SK-N-SH treated with all-trans-retinoic acid at 6 μM for 48 hours (cell line): ENCODE data around the gene NAA30.

Experiments
- ATAC-seq: fragments of 200-7000 bp; cut with Tn5 transposase; 3 replicates; pipeline ENCODE4 v1.9.1; 2020; ENCODE audit warnings: mild to moderate bottlenecking, moderate library complexity
- ARNTL ChIP-seq: fragments of 450-650 bp; formaldehyde crosslinking; IDR thresholded peaks from 2 replicates; pipeline ENCODE4 v1.5.0; 2020; ENCODE audit warnings: low read depth, mild to moderate bottlenecking, moderate library complexity, borderline replicate concordance
- BACH2 ChIP-seq: fragments of 250-450 bp; sonication (Bioruptor Pico); IDR thresholded peaks from 2 replicates; pipeline ENCODE4 v1.9.0; 2021; ENCODE audit warnings: mild to moderate bottlenecking, borderline replicate concordance
- CSRNP3 ChIP-seq: fragments of 250-450 bp; sonication (Bioruptor Pico); IDR thresholded peaks from 2 replicates; pipeline ENCODE4 v1.5.1; 2021; ENCODE audit warnings: mild to moderate bottlenecking, moderate library complexity
- ESRRG ChIP-seq: fragments of 250-450 bp; sonication (Bioruptor Pico); IDR thresholded peaks from 2 replicates; pipeline ENCODE4 v1.6.1; 2021; ENCODE audit warnings: mild to moderate bottlenecking
- GLIS3 ChIP-seq: fragments of 250-450 bp; sonication (Bioruptor Pico); IDR thresholded peaks from 2 replicates; pipeline ENCODE4 v1.5.0; 2020; ENCODE audit warnings: mild to moderate bottlenecking, moderate library complexity
- ISL1 ChIP-seq: fragments of 250-450 bp; sonication (Bioruptor Pico); IDR thresholded peaks from 2 replicates; pipeline ENCODE4 v2.1.2; 2022; ENCODE audit warnings: mild to moderate bottlenecking, moderate library complexity
- OSR1 ChIP-seq: fragments of 250-450 bp; sonication (Bioruptor Pico); IDR thresholded peaks from 2 replicates; pipeline ENCODE4 v1.8.0; 2022; ENCODE audit warnings: moderate library complexity, mild to moderate bottlenecking, inconsistent platforms
- POU6F1 ChIP-seq: fragments of 250-450 bp; sonication (Bioruptor Pico); IDR thresholded peaks from 2 replicates; pipeline ENCODE4 v1.8.0; 2021; ENCODE audit warnings: low read depth, mild to moderate bottlenecking, moderate library complexity, borderline replicate concordance
- PPARA ChIP-seq: fragments of 250-450 bp; sonication (Bioruptor Pico); IDR thresholded peaks from 2 replicates; pipeline ENCODE4 v1.5.0; 2020; ENCODE audit warnings: mild to moderate bottlenecking, borderline replicate concordance
- RARB ChIP-seq: fragments of 250-450 bp; sonication (Bioruptor Pico); IDR thresholded peaks from 2 replicates; pipeline ENCODE4 v1.8.0; 2021; ENCODE audit warnings: mild to moderate bottlenecking, moderate library complexity
- SNAI2 ChIP-seq: fragments of 250-450 bp; sonication (Bioruptor Pico); IDR thresholded peaks from 2 replicates; pipeline ENCODE4 v1.5.0; 2020; ENCODE audit warnings: mild to moderate bottlenecking, moderate library complexity
- TCF4 ChIP-seq: fragments of 250-450 bp; sonication (Bioruptor Pico); IDR thresholded peaks from 2 replicates; pipeline ENCODE4 v1.8.0; 2021; ENCODE audit warnings: mild to moderate bottlenecking, moderate library complexity, borderline replicate concordance
- TOX ChIP-seq: fragments of 250-450 bp; sonication (Bioruptor Pico); IDR thresholded peaks from 2 replicates; pipeline ENCODE4 v1.8.0; 2021; ENCODE audit warnings: mild to moderate bottlenecking, moderate library complexity, borderline replicate concordance
- ZC3H10 ChIP-seq: fragments of 250-450 bp; sonication (Bioruptor Pico); IDR thresholded peaks from 2 replicates; pipeline ENCODE4 v1.5.1; 2021; ENCODE audit warnings: mild to moderate bottlenecking, moderate library complexity
- ZFP3 ChIP-seq: fragments of 250-450 bp; sonication (Bioruptor Pico); IDR thresholded peaks from 2 replicates; pipeline ENCODE4 v1.5.0; 2020; ENCODE audit warnings: mild to moderate bottlenecking, moderate library complexity
- ZFP30 ChIP-seq: fragments of 450-650 bp; formaldehyde crosslinking; IDR thresholded peaks from 2 replicates; pipeline ENCODE4 v1.5.0; 2022; ENCODE audit warnings: mild to moderate bottlenecking, moderate library complexity
- ZNF565 ChIP-seq: fragments of 450-650 bp; formaldehyde crosslinking; conservative IDR thresholded peaks from 2 replicates; pipeline ENCODE4 v1.5.0; 2020; ENCODE audit warnings: low read depth, mild to moderate bottlenecking, moderate library complexity
- ZNF70 ChIP-seq: fragments of 450-650 bp; formaldehyde crosslinking; IDR thresholded peaks from 2 replicates; pipeline ENCODE4 v1.5.0; 2020; ENCODE audit warnings: mild to moderate bottlenecking, moderate library complexity
- ZNF8 ChIP-seq: fragments of 450-650 bp; formaldehyde crosslinking; IDR thresholded peaks from 2 replicates; pipeline ENCODE4 v1.5.0; 2020; ENCODE audit warnings: mild to moderate bottlenecking, moderate library complexity
- TF ChIP-seq, protein P1 (sequence below): fragments of 250-450 bp; sonication (Bioruptor Pico); IDR thresholded peaks from 2 replicates; pipeline ENCODE4 v1.5.0; 2020; ENCODE audit warnings: mild to moderate bottlenecking, moderate library complexity
- TF ChIP-seq, protein P2 (sequence below): fragments of 250-450 bp; sonication (Bioruptor Pico); IDR thresholded peaks from 2 replicates; pipeline ENCODE4 v1.8.0; 2020; ENCODE audit warnings: mild to moderate bottlenecking, moderate library complexity, borderline replicate concordance
- TF ChIP-seq, protein P3 (sequence below): fragments of 250-450 bp; sonication (Bioruptor Pico); IDR thresholded peaks from 2 replicates; pipeline ENCODE4 v1.5.1; 2020; ENCODE audit warnings: low read depth, mild to moderate bottlenecking, moderate library complexity

Gene NAA30

GRCh38 chr14:57420033-57420432 lies 29.6 kb downstream of the NAA30 start:
- TF ChIP-seq PPARA (CRISPR knock-in tag) (no peak), GLIS3 (CRISPR knock-in tag) (no peak), ZNF8 (CRISPR knock-in tag) (no peak), ZC3H10 (CRISPR knock-in tag) (no peak), ESRRG (no peak), TCF4 (CRISPR knock-in tag) (no peak), ZFP30 (CRISPR knock-in tag) (no peak), CSRNP3 (no peak)
- TF ChIP-seq, protein P1, sequence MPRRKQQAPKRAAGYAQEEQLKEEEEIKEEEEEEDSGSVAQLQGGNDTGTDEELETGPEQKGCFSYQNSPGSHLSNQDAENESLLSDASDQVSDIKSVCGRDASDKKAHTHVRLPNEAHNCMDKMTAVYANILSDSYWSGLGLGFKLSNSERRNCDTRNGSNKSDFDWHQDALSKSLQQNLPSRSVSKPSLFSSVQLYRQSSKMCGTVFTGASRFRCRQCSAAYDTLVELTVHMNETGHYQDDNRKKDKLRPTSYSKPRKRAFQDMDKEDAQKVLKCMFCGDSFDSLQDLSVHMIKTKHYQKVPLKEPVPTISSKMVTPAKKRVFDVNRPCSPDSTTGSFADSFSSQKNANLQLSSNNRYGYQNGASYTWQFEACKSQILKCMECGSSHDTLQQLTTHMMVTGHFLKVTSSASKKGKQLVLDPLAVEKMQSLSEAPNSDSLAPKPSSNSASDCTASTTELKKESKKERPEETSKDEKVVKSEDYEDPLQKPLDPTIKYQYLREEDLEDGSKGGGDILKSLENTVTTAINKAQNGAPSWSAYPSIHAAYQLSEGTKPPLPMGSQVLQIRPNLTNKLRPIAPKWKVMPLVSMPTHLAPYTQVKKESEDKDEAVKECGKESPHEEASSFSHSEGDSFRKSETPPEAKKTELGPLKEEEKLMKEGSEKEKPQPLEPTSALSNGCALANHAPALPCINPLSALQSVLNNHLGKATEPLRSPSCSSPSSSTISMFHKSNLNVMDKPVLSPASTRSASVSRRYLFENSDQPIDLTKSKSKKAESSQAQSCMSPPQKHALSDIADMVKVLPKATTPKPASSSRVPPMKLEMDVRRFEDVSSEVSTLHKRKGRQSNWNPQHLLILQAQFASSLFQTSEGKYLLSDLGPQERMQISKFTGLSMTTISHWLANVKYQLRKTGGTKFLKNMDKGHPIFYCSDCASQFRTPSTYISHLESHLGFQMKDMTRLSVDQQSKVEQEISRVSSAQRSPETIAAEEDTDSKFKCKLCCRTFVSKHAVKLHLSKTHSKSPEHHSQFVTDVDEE (CRISPR knock-in tag) = no peak
- no peak for ATAC-seq

DNA sequence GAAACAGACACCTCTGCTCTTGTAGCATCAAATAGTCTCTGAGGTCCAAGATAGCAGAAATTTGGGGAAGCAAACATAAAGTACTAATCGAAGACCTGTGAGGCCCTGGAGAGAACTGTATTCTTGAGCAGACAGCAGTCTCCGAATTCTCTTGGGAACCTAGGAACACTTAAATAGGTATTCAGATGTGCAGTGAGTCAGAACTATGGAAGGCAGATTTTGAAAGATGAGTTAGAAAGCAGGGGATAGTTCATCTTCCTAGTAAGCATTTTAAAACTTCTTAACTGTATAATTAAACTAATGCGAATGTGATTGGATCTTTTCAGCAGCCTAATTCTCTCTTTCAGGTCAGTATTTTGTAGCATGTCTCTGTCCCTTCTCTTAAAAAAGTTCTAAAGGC lies 30.6 kb downstream of the NAA30 start:
- ATAC-seq = no peak
- TF ChIP-seq ZNF565 (CRISPR knock-in tag) (no peak), TCF4 (CRISPR knock-in tag) (no peak), BACH2 (CRISPR knock-in tag) (no peak), ZC3H10 (CRISPR knock-in tag) (no peak), TOX (CRISPR knock-in tag) (no peak), SNAI2 (CRISPR knock-in tag) (no peak), RARB (no peak), ISL1 (CRISPR knock-in tag) (no peak), ZFP30 (CRISPR knock-in tag) (no peak), ZNF70 (no peak)
- TF ChIP-seq, protein P1 (CRISPR knock-in tag) = no peak

- TF ChIP-seq ZC3H10 (CRISPR knock-in tag) (no peak), OSR1 (CRISPR knock-in tag) (no peak), ZNF8 (CRISPR knock-in tag) (no peak), BACH2 (CRISPR knock-in tag) (no peak), ZNF70 (no peak), ESRRG (no peak), ARNTL (CRISPR knock-in tag) (no peak), TOX (CRISPR knock-in tag) (no peak), ISL1 (CRISPR knock-in tag) (no peak), SNAI2 (CRISPR knock-in tag) (no peak), TCF4 (CRISPR knock-in tag) (no peak)
- no peak for ATAC-seq
These were observed 45.5 kb downstream of the NAA30 start for GRCh38 chr14:57435923-57436322.

DNA sequence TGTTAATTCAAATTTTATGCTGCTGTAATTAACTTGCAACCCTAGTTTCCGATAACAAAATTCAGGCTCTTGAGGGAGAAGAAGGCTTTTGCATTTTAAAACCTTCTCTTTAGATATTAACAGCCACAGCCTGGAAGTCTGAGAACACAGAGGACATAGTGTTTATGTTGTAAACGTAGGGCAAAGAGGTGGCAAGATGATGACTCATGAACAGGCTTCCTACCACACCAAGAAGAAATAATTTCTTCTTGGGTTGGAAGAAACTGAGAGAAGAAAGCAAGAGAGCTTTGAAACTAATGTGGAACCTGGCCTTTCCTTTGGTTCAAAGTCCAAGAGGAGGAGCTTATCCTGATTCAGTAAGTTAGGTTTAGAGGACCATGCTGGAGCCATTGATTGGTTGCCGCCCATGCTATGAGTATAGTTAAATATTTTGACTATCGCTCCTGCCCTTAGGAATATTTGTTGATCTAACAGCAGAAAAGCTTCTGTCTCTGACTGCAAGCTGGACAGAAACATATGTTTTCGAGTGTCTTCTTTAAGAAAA lies 71.5 kb downstream of the NAA30 start:
- ATAC-seq = no peak
- TF ChIP-seq, protein P2, sequence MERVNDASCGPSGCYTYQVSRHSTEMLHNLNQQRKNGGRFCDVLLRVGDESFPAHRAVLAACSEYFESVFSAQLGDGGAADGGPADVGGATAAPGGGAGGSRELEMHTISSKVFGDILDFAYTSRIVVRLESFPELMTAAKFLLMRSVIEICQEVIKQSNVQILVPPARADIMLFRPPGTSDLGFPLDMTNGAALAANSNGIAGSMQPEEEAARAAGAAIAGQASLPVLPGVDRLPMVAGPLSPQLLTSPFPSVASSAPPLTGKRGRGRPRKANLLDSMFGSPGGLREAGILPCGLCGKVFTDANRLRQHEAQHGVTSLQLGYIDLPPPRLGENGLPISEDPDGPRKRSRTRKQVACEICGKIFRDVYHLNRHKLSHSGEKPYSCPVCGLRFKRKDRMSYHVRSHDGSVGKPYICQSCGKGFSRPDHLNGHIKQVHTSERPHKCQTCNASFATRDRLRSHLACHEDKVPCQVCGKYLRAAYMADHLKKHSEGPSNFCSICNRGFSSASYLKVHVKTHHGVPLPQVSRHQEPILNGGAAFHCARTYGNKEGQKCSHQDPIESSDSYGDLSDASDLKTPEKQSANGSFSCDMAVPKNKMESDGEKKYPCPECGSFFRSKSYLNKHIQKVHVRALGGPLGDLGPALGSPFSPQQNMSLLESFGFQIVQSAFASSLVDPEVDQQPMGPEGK (CRISPR knock-in tag) = no peak
- no peak for TF ChIP-seq ISL1 (CRISPR knock-in tag)
- TF ChIP-seq ZC3H10 (CRISPR knock-in tag) = no peak
- TF ChIP-seq ARNTL (CRISPR knock-in tag) = no peak
- TF ChIP-seq ZNF8 (CRISPR knock-in tag) = no peak
- TF ChIP-seq ZFP3 (CRISPR knock-in tag) = no peak
- TF ChIP-seq ZNF70 = no peak
- TF ChIP-seq BACH2 (CRISPR knock-in tag) = no peak
- TF ChIP-seq ESRRG = no peak
- TF ChIP-seq, protein P3, sequence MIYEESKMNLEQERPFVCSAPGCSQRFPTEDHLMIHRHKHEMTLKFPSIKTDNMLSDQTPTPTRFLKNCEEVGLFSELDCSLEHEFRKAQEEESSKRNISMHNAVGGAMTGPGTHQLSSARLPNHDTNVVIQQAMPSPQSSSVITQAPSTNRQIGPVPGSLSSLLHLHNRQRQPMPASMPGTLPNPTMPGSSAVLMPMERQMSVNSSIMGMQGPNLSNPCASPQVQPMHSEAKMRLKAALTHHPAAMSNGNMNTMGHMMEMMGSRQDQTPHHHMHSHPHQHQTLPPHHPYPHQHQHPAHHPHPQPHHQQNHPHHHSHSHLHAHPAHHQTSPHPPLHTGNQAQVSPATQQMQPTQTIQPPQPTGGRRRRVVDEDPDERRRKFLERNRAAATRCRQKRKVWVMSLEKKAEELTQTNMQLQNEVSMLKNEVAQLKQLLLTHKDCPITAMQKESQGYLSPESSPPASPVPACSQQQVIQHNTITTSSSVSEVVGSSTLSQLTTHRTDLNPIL (CRISPR knock-in tag) = no peak
- TF ChIP-seq ZFP30 (CRISPR knock-in tag) = no peak
- TF ChIP-seq ZNF565 (CRISPR knock-in tag) = no peak
- TF ChIP-seq SNAI2 (CRISPR knock-in tag) = no peak
- TF ChIP-seq POU6F1 = no peak
